ENCODE measurements around the gene CUTC.
"Not testable (repeated sequence)": the region's sequence is repeated elsewhere in the genome, so short reads cannot be mapped to it uniquely, and the experiment has no call there.

CUTC gene

GRCh38 chr10:99743841-99744240 is 11.8 kb downstream of the CUTC start:
- DNase-seq: no peak

DNA sequence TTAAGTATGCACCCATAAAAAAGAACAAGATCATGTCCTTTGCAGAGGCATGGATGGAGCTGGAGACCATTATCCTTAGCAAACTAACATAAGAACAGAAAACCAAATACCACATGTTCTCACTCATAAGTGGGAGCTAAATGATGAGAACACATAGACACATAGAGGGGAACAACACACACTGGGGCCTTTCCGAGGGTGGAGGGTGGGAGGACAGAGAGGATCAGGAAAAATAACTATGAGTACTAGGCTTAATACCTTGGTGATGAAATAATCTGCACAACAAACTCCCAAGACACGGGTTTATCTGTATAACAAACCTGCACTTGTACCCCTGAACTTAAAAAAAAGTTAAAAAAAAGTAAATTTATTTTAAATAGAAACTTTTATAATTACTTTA is 14.1 kb downstream of the CUTC start:
- DNase-seq: not testable (repeated sequence)

DNA sequence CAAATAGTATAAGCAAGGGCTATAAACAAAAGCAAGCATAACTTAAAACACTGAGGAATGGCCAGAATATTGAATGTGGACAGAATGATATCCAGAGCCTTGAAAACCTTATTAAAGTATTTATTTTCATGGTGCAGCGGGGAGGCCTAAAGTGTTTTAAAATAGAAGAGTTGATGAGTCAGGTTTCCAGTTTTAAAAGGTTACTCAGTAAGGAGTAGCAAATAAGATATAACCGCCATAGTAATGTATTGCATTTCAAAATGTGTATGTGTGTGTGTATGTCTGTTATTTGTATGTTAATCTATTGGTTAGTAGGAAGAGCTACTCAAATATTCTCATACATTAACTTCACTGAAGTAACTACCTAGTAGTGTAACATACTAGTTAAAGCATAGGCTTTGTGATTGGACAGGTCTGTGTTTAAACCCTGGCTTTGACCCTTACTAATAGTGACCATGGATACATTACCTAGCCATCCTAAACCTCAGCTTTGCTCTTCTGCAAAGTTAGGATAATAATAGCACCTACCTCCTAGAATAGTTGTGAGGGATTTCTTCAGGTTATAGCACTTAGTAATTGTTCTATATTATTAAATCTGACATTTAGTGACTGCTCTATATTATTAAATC is 16.9 kb downstream of the CUTC start:
- DNase-seq: no peak

DNA sequence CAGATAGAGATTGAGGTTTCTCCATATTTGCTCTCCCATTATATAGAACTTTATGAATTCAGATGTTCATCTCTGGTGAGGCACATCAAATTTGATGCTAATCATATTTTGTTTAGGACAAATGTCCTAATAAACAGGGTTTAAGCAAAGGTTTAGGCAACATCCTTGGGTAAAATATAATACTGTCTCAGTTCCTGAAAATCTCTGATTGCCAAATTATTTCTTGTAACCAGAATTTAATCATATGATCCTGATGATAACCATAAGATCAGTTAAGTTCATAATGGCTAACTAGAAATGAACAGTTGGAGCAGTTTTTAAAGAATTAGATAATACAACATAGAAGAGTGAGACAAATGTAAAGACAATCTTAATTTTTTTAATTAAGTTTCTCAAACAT is 18.6 kb downstream of the CUTC start:
- DNase-seq: no peak

DNA sequence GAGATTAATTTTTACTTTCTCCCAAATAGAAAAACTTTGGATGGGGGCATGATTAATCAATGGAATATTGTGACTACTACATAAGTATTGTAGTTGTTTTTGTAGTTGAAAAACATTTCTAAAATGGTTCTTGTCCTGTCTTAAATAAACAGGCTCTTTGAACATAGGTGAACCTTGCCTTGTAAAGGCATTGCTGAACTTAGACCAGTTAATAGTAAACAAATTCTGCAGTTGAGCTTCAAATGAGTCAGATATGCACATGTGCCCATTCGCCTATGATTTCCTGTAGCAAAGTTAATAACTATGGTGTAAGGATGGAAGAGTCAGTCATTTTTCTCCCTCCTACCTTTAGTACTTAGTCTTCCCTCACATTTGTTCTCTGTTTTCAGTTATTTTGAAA is 22.6 kb downstream of the CUTC start:
- DNase-seq: no peak

GRCh38 chr10:99756159-99756558 is 24.1 kb downstream of the CUTC start:
- no peak for DNase-seq

GRCh38 chr10:99758211-99758891 is 26.3 kb downstream of the CUTC start:
- DNase-seq: no peak

- no peak for DNase-seq
Measured at GRCh38 chr10:99760321-99760720, 28.3 kb downstream of the CUTC start.

DNA sequence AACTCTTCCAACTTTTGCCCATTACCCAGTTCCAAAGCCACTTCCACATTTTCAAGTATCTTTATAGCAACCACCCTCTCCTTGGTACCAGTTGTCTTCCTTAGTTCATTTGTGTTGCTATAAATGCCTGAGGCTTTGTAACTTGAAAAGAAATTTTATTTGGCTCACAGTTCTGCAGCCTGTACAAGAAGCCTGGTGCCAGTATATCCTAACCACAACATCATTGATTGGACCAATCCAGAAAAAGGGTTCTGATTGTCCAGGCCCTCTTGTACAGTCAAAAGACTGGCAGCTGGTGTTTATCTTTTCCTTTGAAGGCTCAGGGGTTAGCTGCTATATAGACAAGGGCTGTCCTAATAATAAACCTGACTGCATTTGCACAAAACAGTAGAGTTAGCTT is 29.3 kb downstream of the CUTC start:
- DNase-seq: no peak

DNA sequence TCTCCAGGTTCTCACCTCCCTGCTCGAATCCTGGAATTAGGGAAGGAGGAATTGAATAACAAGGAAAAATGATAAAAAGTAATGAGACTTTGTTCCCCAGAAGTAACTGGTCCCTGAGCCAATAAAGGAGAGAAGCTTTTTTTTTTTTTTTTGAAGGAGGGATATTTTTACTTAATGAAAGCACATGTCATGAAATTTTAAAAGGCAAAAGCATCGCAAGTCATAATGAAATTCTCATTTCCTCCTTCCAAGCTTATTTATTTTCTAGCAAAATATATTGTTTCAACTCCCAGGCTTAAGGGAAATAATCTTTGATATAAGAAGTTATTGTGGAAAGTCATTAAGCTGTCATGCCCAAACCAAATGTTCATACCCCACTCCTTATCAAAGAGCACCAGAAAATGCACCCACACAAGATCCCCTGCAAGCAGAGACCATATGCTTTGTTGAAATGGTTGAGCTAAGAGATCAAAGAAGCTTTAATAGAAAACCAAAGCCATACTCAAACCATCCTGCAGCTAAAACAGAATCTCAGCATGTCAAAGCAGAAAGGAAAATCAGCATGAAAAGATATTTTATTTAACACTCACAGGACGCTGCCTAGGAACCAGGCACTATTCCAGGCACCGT is 33.8 kb downstream of the CUTC start:
- DNase-seq: no peak

- no peak for DNase-seq
Measured at GRCh38 chr10:99766302-99766681, 34.3 kb downstream of the CUTC start.

GRCh38 chr10:99767901-99768300 is 35.9 kb downstream of the CUTC start:
- DNase-seq: no peak

- DNase-seq: no peak
Measured at GRCh38 chr10:99768556-99768955, 36.5 kb downstream of the CUTC start.

GRCh38 chr10:99769706-99770105 is 37.7 kb downstream of the CUTC start:
- DNase-seq: no peak

- DNase-seq: no peak
Measured at GRCh38 chr10:99770408-99771045, 38.5 kb downstream of the CUTC start.

DNA sequence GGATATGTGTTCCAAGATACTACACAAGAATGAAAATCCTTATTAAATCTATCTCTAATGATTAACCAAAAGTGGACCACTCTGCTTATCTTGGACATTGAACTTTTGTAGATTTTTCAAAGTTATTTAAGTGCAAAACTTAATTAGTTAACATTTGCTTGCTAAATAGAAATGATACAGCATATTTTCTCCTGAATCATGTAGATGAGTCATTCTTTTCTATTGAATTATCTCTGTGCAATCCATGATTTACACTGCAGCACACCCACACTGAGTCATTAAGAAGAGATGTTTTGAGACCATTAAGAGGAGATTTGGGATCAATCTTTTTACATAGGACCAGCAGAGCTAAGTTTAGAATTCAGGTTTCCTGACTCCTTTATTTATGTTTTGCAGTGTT is 43.8 kb downstream of the CUTC start:
- no peak for DNase-seq

- no peak for DNase-seq
Measured at GRCh38 chr10:99777918-99778714, 46.1 kb downstream of the CUTC start.

GRCh38 chr10:99779335-99779734 is 47.3 kb downstream of the CUTC start:
- DNase-seq: no peak

- no peak for DNase-seq
Measured at GRCh38 chr10:99781734-99782429, 49.8 kb downstream of the CUTC start.

GRCh38 chr10:99782447-99783286 is 50.6 kb downstream of the CUTC start, which contains the start of gene ABCC2:
Gene ABCC2, plus strand, starts transcription at chr10:99782640. Its CDS starts 205 bp downstream, at chr10:99782845.
- no peak for DNase-seq

DNA sequence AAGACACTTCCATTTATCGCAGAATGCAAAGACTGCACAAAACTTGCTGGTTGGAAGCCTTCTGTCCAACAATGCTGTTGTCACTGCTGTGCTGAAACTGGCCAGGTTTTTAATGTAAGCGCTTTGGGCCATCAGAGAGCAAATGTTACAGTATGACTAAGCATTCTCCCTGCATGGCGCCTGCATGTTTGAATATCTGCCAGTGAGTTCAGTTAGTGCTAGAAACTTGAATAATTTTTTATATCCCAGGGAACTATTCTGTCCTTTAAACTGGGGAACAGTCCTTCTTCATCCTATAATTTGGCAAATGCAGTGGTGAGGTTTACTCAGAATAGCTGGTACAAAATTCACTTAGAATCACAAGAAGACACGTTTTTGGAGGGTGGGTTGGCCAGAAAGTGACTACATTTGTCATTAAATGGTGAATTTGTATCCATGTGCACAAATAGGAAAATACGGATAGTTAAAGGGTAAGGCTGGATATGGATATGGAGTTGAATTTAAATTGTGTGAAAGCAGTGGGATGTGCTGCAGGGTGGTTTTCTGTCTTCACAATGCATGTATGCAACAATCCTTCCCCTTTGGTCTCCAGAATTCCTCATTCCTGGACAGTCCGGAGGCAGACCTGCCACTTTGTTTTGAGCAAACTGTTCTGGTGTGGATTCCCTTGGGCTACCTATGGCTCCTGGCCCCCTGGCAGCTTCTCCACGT is 52.1 kb downstream of the CUTC start:
- DNase-seq: no peak
